HUES6 (cell line): ENCODE results near the gene CD1B.
"Not testable (repeated sequence)": the region's sequence is repeated elsewhere in the genome, so short reads cannot be mapped to it uniquely, and the experiment has no call there.

Experiments used
- H3K27ac ChIP-seq: 2 replicates; pipeline ENCODE4 v1.7.0; 2013; ENCODE audit warnings: low read depth, mild to moderate bottlenecking, low read length, inconsistent platforms
- H3K27me3 ChIP-seq: 2 replicates; pipeline ENCODE4 v1.6.1; 2013; ENCODE audit warnings: low read length; ENCODE audit not compliant: control insufficient read depth, insufficient read depth
- H3K36me3 ChIP-seq: 2 replicates; pipeline ENCODE4 v1.6.1; 2013; ENCODE audit warnings: low read length; ENCODE audit not compliant: control insufficient read depth, insufficient read depth
- H3K4me1 ChIP-seq: 2 replicates; pipeline ENCODE4 v1.6.1; 2013; ENCODE audit warnings: low read length; ENCODE audit not compliant: control insufficient read depth, insufficient read depth
- H3K4me3 ChIP-seq: 2 replicates; pipeline ENCODE4 v1.5.1; 2013; ENCODE audit warnings: low read depth, low read length
- H3K9ac ChIP-seq: one replicate; pipeline ENCODE4 v1.6.1; 2013; ENCODE audit warnings: mild to moderate bottlenecking, low read length
- H3K9me3 ChIP-seq: 2 replicates; pipeline ENCODE4 v1.6.1; 2013; ENCODE audit warnings: low read depth, low read length; ENCODE audit not compliant: control insufficient read depth, insufficient read depth

Gene CD1B

DNA sequence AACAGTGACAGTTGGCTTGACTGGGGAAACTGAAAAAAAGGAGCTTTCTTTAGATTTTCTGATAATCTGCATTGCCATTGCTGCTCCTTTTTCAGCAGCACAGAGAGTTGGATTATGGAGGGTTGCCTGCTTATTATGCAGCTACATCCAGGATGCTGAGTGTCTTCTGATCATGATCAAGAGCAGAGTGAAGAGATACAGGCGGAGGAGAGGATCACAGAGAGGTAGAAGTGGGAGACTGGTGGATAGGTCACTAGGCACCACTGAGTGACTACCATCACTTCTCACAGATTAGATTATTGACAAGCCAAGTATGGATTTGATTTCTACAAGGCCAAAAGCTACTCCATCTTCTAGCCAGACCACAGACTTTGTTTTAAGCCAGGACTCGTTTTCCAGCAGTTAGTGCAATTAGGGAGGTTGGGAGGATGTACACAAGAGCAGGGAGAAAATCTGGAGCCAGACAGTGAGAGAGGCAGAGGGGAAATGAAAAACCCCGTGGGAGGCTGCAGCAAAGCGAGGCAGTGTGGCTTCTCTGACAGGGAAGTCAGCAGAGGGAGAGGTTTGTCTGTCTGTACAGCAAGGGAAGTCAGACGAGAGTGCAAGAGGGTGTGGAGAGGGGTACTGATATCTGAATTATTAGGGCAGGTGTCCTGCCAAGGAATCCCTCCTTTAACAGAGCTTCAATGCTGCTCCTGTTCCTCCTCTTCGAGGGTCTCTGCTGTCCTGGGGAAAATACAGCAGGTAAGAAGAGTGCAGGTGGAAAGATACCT lies 22.2 kb upstream of the CD1B start, which contains the start of gene CD1E:
CD1E (plus strand) TSS at position 592 of the 773 bp plus-strand sequence; CDS start at position 687, 95 bp downstream.
- H3K27me3 ChIP-seq, result no peaks in the 10 kb centered on the region
- H3K4me1 ChIP-seq, result no peaks in the 10 kb centered on the region
- no peak within 1 kb of the TSS for H3K4me3 ChIP-seq
- H3K9ac ChIP-seq, result no peak within 1 kb of the TSS
- H3K36me3 ChIP-seq, result no peaks in the 10 kb centered on the region
- H3K9me3 ChIP-seq, result no peaks in the 10 kb centered on the region
- no peak within 1 kb of the TSS for H3K27ac ChIP-seq

- not testable (repeated sequence) for H3K9me3 ChIP-seq, H3K27me3 ChIP-seq, H3K27ac ChIP-seq, H3K9ac ChIP-seq, H3K4me1 ChIP-seq, H3K4me3 ChIP-seq, H3K36me3 ChIP-seq
Observed at GRCh38 chr1:158348946-158349345, 17.6 kb upstream of the CD1B start.

- not testable (repeated sequence) for H3K27me3 ChIP-seq
Observed at GRCh38 chr1:158336413-158336812, 5.1 kb upstream of the CD1B start.

DNA sequence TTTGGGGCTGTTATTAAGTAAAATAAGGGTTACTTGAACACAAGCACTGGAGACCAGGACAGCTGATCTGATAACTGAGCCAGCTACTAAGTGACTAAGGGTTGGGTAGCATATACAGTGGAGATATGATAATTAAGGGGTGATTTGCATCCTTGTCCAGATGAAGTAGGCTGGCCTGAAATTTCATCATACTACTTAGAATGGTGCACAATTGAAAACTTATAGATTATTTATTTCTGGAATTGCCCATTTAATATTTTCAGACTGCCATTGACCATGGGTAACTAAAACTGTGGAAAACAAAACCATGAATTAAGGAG lies 3.8 kb upstream of the CD1B start:
- Histone ChIP-seq H3K9me3 (no peaks in the 10 kb centered on the region), H3K9ac (no peak overlapping the region), H3K36me3 (no peaks in the 10 kb centered on the region), H3K27ac (no peak overlapping the region), H3K4me1 (no peaks in the 10 kb centered on the region), H3K27me3 (no peaks in the 10 kb centered on the region), H3K4me3 (no peak overlapping the region)

More at GRCh38 chr1:158336413-158336812, 5.1 kb upstream of the CD1B start:
- H3K36me3 ChIP-seq, H3K4me1 ChIP-seq, H3K4me3 ChIP-seq, H3K9me3 ChIP-seq, H3K9ac ChIP-seq, H3K27ac ChIP-seq: not testable (repeated sequence)

- Histone ChIP-seq H3K36me3 (no peaks in the 10 kb centered on the region), H3K4me3 (no peak overlapping the region), H3K9me3 (no peaks in the 10 kb centered on the region), H3K27ac (no peak overlapping the region), H3K4me1 (no peaks in the 10 kb centered on the region), H3K9ac (no peak overlapping the region), H3K27me3 (no peaks in the 10 kb centered on the region)
Observed at GRCh38 chr1:158334526-158335212, 3.3 kb upstream of the CD1B start.

DNA sequence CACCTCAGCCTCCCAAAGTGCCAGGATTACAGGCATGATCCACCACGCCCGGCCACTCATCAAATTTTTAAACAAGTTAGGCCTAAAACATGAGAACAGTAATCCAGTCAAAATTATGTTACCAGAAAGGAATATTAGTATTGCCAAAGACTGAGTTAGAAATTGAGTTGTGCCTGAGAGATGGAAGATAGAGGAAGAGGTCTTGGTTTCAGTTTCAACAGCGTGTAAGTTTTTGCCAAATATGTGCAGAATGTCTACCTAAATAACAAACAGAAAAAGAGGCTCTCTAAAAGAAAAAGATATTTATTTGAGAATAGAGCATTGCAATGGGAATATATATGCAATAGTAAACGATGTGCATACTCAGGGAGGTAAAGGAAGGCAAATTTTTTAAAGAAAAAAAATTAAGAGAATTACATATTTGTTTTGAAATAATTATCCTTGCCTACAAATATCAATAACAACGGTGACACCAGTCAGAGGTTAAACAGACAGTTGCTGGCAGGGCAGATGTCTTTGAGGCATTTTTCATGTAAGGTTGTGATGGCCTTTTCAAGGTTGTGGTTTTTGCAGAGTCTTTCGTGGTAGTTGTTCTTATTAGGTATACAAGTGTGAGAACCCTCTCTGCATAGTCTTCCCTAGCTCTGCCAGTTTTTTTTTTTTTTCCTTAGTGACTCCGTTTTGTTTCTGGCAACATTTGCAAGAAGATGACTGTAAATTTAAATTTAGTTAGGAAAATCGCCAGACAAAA lies 2.2 kb upstream of the CD1B start:
- Histone ChIP-seq H3K4me3 (no peak overlapping the region), H3K9me3 (no peaks in the 10 kb centered on the region), H3K27me3 (no peaks in the 10 kb centered on the region), H3K4me1 (no peaks in the 10 kb centered on the region), H3K9ac (no peak overlapping the region), H3K36me3 (no peaks in the 10 kb centered on the region), H3K27ac (no peak overlapping the region)

DNA sequence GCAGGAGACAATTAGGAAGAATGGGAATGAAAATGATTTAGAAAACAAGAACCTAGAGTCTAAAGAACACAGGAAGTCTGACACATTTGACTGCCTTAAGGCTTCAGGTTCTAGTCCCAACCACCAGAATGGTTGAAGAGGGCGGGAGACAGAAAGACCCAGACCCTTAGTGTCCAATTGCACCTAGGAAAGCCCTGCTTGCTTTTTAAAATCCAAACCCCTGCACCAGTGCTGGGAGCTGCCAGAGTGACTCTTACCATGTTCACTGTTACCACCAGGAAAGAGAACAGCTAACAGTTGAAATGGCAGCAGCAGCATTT lies 265 bp downstream of the CD1B start:
- Histone ChIP-seq H3K36me3 (no peaks in the 10 kb centered on the region), H3K27me3 (no peaks in the 10 kb centered on the region), H3K4me1 (no peaks in the 10 kb centered on the region), H3K9ac (no peak overlapping the region), H3K27ac (no peak overlapping the region), H3K4me3 (no peak overlapping the region), H3K9me3 (no peaks in the 10 kb centered on the region)

DNA sequence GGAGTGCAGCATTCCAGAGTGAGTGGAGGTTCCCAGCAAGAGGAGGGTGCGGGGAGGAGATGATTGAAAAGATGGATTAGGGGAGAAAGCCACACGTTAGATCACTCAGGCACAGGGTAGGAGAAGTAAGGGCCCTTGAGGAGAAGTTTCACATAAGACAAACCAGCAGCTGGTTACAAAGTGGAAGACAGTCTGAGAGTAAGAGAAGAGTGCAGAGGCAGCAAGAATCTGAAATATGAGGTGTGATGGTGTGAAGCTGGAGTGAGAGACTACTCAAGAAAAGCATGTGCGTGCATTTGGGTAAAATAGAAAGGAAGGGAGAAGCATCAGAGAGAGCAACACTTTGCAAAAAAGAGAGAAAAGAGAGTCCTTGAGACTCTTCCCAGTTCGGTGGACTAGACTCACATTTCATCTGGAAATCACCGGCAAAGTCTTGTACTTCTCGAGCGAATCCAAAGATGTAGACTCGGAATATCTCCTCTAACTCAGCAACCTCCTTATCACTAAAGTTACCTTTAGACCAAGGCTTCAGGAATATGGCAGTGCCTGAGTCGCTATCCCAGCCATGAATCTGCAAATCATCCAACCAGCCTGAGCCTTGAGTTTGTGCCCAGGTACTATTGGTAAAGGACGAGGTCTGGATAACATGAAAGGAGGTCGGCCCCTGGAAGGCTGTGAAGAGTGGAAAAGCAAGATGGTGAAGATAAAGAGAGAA lies 783 bp downstream of the CD1B start:
- Histone ChIP-seq H3K4me3 (no peak overlapping the region), H3K9ac (no peak overlapping the region), H3K9me3 (no peaks in the 10 kb centered on the region), H3K36me3 (no peaks in the 10 kb centered on the region), H3K27me3 (no peaks in the 10 kb centered on the region), H3K4me1 (no peaks in the 10 kb centered on the region), H3K27ac (no peak overlapping the region)

DNA sequence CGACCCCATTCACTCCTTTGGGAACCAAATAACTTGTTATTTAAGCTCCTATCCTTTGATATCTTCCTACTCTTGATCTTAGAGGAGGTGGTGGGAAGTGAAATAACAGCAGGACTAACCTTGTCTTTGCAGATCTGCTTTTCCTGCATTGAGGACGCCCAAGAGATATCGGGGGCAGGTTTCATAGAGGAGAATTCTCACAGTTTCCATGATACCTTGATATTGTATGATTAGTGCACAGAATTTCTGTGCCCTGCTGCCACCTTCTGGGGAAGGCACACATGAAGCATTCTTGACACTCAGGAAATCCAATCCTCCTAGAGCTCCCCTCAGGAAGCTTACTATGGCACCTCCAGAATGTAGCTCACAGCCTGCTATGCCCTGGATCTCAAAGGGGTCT lies 1.6 kb downstream of the CD1B start:
- Histone ChIP-seq H3K9ac (no peak overlapping the region), H3K27me3 (no peaks in the 10 kb centered on the region), H3K36me3 (no peaks in the 10 kb centered on the region), H3K4me3 (no peak overlapping the region), H3K27ac (no peak overlapping the region), H3K4me1 (no peaks in the 10 kb centered on the region), H3K9me3 (no peaks in the 10 kb centered on the region)

- H3K9ac ChIP-seq, result no peak overlapping the region
- no peaks in the 10 kb centered on the region for H3K27me3 ChIP-seq
- no peaks in the 10 kb centered on the region for H3K4me1 ChIP-seq
- no peaks in the 10 kb centered on the region for H3K9me3 ChIP-seq
- H3K27ac ChIP-seq, result no peak overlapping the region
- H3K36me3 ChIP-seq, result no peaks in the 10 kb centered on the region
- H3K4me3 ChIP-seq, result no peak overlapping the region
Observed at GRCh38 chr1:158329300-158329699, 2.0 kb downstream of the CD1B start.

DNA sequence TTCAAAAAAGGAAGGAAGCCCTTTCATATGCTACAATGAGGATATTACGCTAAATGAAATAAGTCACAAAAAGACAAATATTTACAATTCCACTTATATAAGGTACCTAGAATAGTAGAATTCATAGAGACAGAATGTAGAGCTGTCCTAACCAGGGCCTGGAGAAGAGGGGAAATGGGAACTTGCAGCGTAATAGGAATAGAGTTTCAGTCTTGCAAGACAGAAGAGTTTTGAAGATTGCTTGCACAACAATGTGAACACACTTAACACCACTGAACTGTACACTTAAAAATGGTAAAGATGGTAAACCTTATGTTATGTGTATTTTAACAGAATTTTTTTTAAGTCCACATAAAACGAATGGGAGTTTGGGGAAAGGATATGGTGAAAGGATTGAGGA lies 2.9 kb downstream of the CD1B start:
- H3K36me3 ChIP-seq, result no peaks in the 10 kb centered on the region
- H3K27me3 ChIP-seq, result no peaks in the 10 kb centered on the region
- no peaks in the 10 kb centered on the region for H3K9me3 ChIP-seq
- H3K4me3 ChIP-seq, result no peak overlapping the region
- no peak overlapping the region for H3K9ac ChIP-seq
- H3K27ac ChIP-seq, result no peak overlapping the region
- H3K4me1 ChIP-seq, result no peaks in the 10 kb centered on the region
